Lung (tissue), 12 donors: ENCODE data around the gene STAG1. TPM values are rescaled to one million over a fixed set of nuclear protein-coding genes. Genes with fewer than 3 reads are reported as not detected.
A peak's percentile ranks its signal among the peaks of the same experiment; 100 is the strongest.

ENCODE experiments used
- ATAC-seq: fragments of 200-7000 bp; cut with Tn5 transposase; one replicate; pipeline ENCODE4 v1.9.1; 2020; ENCODE audit warnings: moderate number of reproducible peaks; ENCODE audit not compliant: insufficient read depth, low FRiP score
- DNase-seq, 3 donors: peaks; one replicate each; pipeline ENCODE4 v3.0.0-alpha.2; 2013 to 2017
- H3K27ac ChIP-seq, 2 donors: one replicate each; pipeline ENCODE4 v1.5.1; 2013; ENCODE audit warnings: mild to moderate bottlenecking in 2 of 2, moderate library complexity in 2 of 2, control low read depth in 1 of 2, inconsistent platforms in 1 of 2, low read depth in 1 of 2, low read length in 1 of 2
- H3K27me3 ChIP-seq, 3 donors: one replicate each; pipeline ENCODE4 v1.5.1; 2013; ENCODE audit warnings: low read length in 2 of 3; ENCODE audit not compliant: control insufficient read depth in 3 of 3, insufficient read depth in 3 of 3
- H3K36me3 ChIP-seq, 4 donors: one replicate each; pipeline ENCODE4 v1.5.1; 2013; ENCODE audit warnings: low read length in 4 of 4, mild to moderate bottlenecking in 1 of 4, moderate library complexity in 1 of 4; ENCODE audit not compliant: control insufficient read depth in 4 of 4, insufficient read depth in 4 of 4
- H3K4me1 ChIP-seq, 5 donors: one replicate each; pipeline ENCODE4 v1.5.1; 2013; ENCODE audit warnings: low read length in 5 of 5, mild to moderate bottlenecking in 2 of 5, moderate library complexity in 1 of 5; ENCODE audit not compliant: control insufficient read depth in 5 of 5, insufficient read depth in 5 of 5
- H3K4me3 ChIP-seq: one replicate; pipeline ENCODE4 v1.5.1; 2013; ENCODE audit warnings: mild to moderate bottlenecking, control low read depth, moderate library complexity
- H3K9ac ChIP-seq, 2 donors: one replicate each; pipeline ENCODE4 v1.5.1; 2013; ENCODE audit warnings: low read length in 2 of 2, control low read depth in 1 of 2; ENCODE audit not compliant: insufficient read depth in 1 of 2
- H3K9me3 ChIP-seq, 4 donors: one replicate each; pipeline ENCODE4 v1.5.1; 2013; ENCODE audit warnings: low read length in 3 of 4, mild to moderate bottlenecking in 1 of 4, moderate library complexity in 1 of 4; ENCODE audit not compliant: control insufficient read depth in 4 of 4, insufficient read depth in 3 of 4
- WGBS, 2 donors: extraction: QIAGEN DNeasy Blood & Tissue Kit; methylation state at CpG; one replicate each; pipeline ENCODE4 v1.1.7; 2013; 5-methylcytosine and 5-hydroxymethylcytosine counted together
- polyA plus RNA-seq, 2 donors: library from polyadenylated mRNA; stranded (reverse); fragments of 200-250 nt; gene quantifications; one replicate each; pipeline ENCODE4 v1.2.1, GENCODE V29; 2013
- total RNA-seq, 2 donors: library from RNA; depleted of rRNA in 1 of 2; stranded (reverse); fragments of >200 nt in 1 of 2; gene quantifications; one replicate each; pipeline ENCODE4 v1.2.1, GENCODE V29; 2014 to 2021
- TF ChIP-seq, protein P1 (sequence below): IDR thresholded peaks from 2 replicates; pipeline ENCODE4 v1.5.1; 2012; ENCODE audit warnings: mild to moderate bottlenecking; ENCODE audit errors: control extremely low read depth, extremely low read depth
- donor health status: control.
- donor health status: control.
- donor health status: Bipolar disorder and iron deficiency.
- donor health status: healthy.
- donor health status: DM: yes; HTN: yes; CAD: no.

STAG1 gene
- total and polyA plus RNA-seq, 4 donors: 8.1 to 90.0 (median 20.5) TPM

DNA sequence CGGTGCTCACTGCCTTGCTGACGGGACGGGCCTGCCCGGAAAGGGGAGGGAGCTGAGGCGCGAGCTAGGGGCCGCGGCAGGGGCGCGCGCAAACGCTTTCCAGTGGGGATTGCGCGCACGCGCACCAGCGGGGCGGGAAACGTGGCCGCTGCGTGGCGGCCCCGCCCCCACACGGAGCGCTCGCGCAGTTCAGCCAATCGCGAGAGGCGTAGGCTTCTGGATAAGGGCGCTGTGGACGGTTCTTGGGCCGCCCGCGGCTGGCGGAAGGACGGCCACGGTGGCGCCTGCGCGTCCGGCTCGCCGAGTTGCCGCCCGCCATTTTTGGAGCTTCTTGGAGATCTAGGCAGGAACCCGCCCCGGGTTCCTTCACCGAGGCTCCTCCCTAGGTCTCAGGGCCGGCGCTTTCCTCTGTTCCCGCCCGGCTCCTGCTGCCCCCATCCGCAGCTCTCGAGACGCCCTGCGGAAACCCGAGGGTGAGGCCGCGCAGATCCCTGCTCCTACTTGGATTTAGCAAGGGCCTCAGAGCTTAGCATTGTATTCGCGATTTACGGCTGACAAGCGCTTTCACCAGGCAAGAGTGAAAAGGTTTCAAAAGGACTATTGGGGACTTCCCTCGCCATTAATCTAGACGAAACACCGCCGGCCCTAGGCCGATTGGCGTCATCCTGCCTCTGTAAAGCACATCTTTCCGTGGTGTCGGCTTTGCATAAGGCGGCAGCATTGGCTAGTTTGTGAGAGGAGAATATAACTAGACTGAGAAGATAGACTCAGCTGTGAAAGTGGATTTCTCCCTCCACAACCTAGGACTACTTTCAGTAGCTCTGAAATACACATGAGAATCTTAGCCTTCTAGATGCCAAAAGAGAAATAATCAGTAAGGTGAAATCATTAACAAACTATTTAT is 496 bp upstream of the STAG1 start:
- H3K4me3 ChIP-seq: peak overlapping the region; percentile 82
- ATAC-seq (peak; percentile 95), DNase-seq (peak; percentile 99 to 100 (median 99))
- TF ChIP-seq, protein P1, sequence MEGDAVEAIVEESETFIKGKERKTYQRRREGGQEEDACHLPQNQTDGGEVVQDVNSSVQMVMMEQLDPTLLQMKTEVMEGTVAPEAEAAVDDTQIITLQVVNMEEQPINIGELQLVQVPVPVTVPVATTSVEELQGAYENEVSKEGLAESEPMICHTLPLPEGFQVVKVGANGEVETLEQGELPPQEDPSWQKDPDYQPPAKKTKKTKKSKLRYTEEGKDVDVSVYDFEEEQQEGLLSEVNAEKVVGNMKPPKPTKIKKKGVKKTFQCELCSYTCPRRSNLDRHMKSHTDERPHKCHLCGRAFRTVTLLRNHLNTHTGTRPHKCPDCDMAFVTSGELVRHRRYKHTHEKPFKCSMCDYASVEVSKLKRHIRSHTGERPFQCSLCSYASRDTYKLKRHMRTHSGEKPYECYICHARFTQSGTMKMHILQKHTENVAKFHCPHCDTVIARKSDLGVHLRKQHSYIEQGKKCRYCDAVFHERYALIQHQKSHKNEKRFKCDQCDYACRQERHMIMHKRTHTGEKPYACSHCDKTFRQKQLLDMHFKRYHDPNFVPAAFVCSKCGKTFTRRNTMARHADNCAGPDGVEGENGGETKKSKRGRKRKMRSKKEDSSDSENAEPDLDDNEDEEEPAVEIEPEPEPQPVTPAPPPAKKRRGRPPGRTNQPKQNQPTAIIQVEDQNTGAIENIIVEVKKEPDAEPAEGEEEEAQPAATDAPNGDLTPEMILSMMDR: peak; percentile 14
- no peaks in the 10 kb centered on the region for H3K36me3 ChIP-seq
- 0% methylated on average over 59 to 73 of the region's 73 CpGs for WGBS, 2 donors
- peak overlapping the region; percentile 98 to 99 for H3K27ac ChIP-seq
- peak overlapping the region; percentile 86 to 96 for H3K9ac ChIP-seq
- peaks cover 6 to 27% (median 13%) of the 10 kb centered on the region in 5 donors for H3K4me1 ChIP-seq
- no peaks in the 10 kb centered on the region for H3K9me3 ChIP-seq
- H3K27me3 ChIP-seq: no peaks in the 10 kb centered on the region

DNA sequence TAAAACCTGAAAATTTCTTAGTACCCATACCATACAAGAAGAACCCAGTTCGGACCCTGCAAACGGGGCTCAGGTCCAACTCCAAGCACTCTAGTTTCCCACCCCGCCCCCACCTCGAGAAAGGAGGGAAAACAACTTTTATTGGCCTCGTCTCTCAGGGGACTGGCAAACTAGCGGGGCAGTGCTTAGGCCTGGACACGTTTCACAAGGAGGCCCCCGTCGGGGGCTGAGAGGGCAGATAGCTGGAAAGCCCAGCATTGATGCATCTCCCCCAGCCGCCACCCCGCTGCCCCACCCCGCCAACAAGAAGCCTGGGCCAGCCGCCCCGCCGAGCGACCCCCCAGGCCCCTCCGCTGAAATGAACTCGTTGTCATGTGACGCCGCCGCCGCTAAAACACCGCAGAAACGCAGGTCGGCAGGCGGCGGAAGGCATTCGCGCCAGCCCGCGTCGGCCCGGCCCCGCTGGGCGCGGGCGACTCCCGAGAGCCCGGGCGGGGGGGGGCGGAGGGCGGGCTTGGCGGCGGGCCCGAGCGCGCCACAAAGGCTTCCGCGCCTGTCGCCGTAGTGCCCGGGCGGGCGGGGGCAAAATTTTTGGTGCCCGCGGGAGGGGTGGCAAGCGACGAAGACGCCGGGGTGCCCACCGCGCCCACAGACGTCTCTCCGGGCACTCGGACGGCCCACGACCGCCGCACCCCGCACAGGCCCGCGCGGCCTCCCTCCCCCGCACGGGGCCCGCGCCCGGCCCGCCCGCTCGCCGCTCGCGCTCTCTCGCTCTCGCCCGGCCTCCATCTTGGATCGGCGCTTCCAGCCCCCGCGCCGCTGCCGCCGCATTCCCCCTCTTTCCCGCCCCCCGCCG is 634 bp downstream of the STAG1 start:
- ATAC-seq (peak; percentile 32), DNase-seq (peak; percentile 89 to 94 (median 91))
- H3K4me3 ChIP-seq: peak overlapping the region; percentile 82
- no peaks in the 10 kb centered on the region for H3K27me3 ChIP-seq
- TF ChIP-seq, protein P1: no peak
- H3K9ac ChIP-seq: peak overlapping the region; percentile 65 to 93
- peaks cover 0 to 1% (median 0%) of the 10 kb centered on the region in 4 donors for H3K36me3 ChIP-seq
- H3K27ac ChIP-seq: peak overlapping the region; percentile 97 to 99
- H3K9me3 ChIP-seq: no peaks in the 10 kb centered on the region
- H3K4me1 ChIP-seq: peaks cover 6 to 28% (median 13%) of the 10 kb centered on the region in 5 donors
- 0 to 1% methylated on average over 63 to 97 of the region's 97 CpGs for WGBS, 2 donors

DNA sequence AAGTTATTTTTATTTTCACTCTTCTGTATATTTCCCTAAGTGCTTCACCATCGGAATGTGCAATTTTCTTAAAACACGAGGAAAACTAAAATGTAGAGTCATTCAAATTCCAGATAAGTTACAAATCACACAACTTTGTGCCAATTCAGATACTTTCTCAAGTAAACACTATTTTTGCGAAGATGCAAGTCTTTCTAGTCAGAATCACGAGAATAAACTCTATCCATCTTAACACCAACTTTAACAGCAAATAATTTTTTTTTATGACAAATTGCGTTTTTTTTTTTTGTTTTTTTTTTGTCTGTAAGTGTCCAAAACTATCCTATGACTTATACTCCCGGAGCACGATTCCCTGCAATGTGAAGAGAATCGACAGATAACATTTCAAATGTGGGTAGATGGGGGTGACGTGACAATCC is 1.3 kb downstream of the STAG1 start:
- Histone ChIP-seq H3K27me3 (no peaks in the 10 kb centered on the region), H3K4me1 (peaks cover 6 to 34% (median 13%) of the 10 kb centered on the region in 5 donors), H3K36me3 (peaks cover 0 to 1% (median 0%) of the 10 kb centered on the region in 4 donors), H3K4me3 (peak overlapping the region; percentile 82), H3K27ac (peak overlapping the region; percentile 97 to 99), H3K9ac (peak overlapping the region; percentile 65 to 93), H3K9me3 (no peaks in the 10 kb centered on the region)
- DNase-seq (peak in 1 of 3 donors; percentile 61), ATAC-seq (no peak)
- TF ChIP-seq, protein P1: no peak
- WGBS, 2 donors: 1 to 3% methylated on average over 9 of the region's 9 CpGs
